Measurements from ENCODE around the gene ADAMTS12.

Gene ADAMTS12

DNA sequence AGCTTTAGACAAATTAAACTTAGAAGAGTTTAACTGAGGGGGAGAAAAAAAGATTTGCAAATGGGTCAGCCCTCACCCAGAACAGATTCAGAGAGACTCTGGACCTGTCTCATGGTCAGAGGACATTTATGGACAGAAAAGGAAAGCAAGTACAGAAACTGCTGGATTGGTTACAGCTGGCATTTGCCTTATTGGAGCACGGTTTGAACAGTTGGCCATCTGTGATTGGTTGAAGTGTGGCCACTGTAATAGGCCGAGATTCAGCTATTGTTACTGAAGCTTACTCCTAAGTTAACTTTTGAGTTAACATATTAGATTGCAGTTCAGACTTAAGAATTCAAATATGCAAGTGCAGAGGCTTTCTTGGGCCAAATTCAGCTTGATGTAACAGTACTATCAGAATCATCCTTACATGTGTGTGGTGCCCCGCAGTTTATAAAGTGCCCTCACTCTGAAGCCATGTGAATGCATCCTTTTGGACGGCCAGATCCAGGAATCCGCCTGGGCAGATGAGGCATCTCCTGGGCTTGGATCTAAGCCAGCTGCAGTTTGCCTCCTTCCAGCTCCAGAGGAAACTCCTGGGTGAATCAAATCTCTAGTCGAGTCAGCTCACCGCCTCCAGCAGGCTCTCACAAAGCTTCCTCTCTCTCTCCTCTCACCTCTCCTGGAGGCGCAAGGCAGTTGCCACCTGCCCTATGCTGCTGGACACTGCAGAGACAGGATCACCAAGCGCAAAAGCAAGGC, 165.2 kb downstream of the ADAMTS12 start:
- Mint-ChIP-seq H3K9me3 (no peaks in the 10 kb centered on the region), H3K4me3 (no peak overlapping the region), H3K36me3 (ENCODE audit: low read depth) (no peaks in the 10 kb centered on the region), H3K27ac (no peak overlapping the region), H3K4me1 (ENCODE audit: low read depth) (no peaks in the 10 kb centered on the region), H3K27me3 (no peaks in the 10 kb centered on the region)
- DNase-seq, result no peak

- Mint-ChIP-seq H3K9me3 (no peaks in the 10 kb centered on the region), H3K36me3 (ENCODE audit: low read depth) (no peaks in the 10 kb centered on the region), H3K4me3 (no peak overlapping the region), H3K4me1 (ENCODE audit: low read depth) (no peaks in the 10 kb centered on the region), H3K27me3 (no peaks in the 10 kb centered on the region), H3K27ac (no peak overlapping the region)
- no peak for DNase-seq
Observed at GRCh38 chr5:33725806-33726205, 166.0 kb downstream of the ADAMTS12 start.

- H3K36me3 Mint-ChIP-seq (ENCODE audit: low read depth), result no peaks in the 10 kb centered on the region
- H3K9me3 Mint-ChIP-seq, result no peaks in the 10 kb centered on the region
- H3K27ac Mint-ChIP-seq, result no peak overlapping the region
- no peak for DNase-seq
- H3K4me1 Mint-ChIP-seq (ENCODE audit: low read depth), result no peaks in the 10 kb centered on the region
- H3K27me3 Mint-ChIP-seq, result no peaks in the 10 kb centered on the region
- H3K4me3 Mint-ChIP-seq, result no peak overlapping the region
Observed at GRCh38 chr5:33721491-33722200, 170.1 kb downstream of the ADAMTS12 start.

DNA sequence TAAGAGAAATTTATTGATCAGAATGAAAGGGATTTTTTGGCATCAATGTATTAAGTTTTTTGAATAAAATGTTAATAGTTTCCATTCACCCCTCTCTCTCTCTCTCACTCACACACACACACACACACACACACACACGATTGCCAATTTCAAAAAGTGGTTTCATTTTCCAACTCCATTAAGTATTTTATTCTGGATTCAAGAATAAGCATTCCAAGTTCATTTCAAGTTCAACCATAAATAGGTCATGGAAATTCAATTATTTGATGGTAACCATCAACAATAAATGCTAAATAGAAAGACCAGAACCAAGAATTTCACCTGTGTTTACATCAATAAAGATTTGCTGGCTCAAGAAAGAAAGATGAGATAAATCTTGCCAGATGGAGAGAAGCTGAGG, 171.6 kb downstream of the ADAMTS12 start:
- H3K4me3 Mint-ChIP-seq, result no peak overlapping the region

DNA sequence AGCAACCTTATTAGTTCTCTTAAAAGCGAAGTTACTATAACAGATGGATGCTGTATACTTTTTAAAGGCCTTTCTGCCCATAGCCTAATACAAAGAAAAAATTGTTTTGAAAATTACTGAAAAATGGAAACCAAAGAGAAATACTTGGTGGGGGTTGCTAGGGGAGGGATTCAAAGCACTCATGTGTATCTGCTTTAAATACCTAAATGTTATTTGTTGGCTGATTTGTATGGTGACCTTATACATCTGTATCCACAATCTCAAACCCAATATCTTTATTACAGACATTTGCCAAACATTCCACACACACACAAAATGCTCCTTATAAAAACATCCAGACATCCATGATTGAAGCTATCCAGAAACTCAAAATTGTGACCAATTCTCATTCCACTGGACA, 172.0 kb downstream of the ADAMTS12 start:
- DNase-seq, result no peak
- Mint-ChIP-seq H3K27me3 (no peaks in the 10 kb centered on the region), H3K36me3 (ENCODE audit: low read depth) (no peaks in the 10 kb centered on the region), H3K27ac (no peak overlapping the region), H3K4me3 (no peak overlapping the region), H3K4me1 (ENCODE audit: low read depth) (no peaks in the 10 kb centered on the region), H3K9me3 (no peaks in the 10 kb centered on the region)

More for the DNA sequence above, 171.6 kb downstream of the ADAMTS12 start:
- Mint-ChIP-seq H3K27me3 (no peaks in the 10 kb centered on the region), H3K4me1 (ENCODE audit: low read depth) (no peaks in the 10 kb centered on the region), H3K9me3 (no peaks in the 10 kb centered on the region), H3K36me3 (ENCODE audit: low read depth) (no peaks in the 10 kb centered on the region), H3K27ac (no peak overlapping the region)
- no peak for DNase-seq

DNA sequence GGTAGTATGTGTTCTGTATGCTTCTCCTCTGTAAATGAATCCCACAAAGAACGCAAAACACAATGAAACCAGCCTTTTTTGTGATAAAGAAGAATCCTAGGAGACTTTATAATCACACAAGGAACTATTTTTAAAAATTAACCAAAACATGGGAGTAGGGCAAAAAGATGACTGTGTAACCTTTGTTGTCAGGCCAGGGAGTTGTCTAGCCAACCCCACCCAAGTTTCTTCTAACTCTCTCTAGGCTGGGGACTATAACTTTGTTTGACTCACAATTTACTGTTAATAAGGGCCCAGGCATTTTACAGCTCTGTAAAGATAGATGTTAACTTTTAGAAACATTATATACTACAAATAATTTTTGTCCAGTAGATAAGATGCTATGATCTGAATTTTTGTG, 176.1 kb downstream of the ADAMTS12 start:
- no peak overlapping the region for H3K27ac Mint-ChIP-seq
- no peak for DNase-seq
- peaks cover 5% of the 10 kb centered on the region for H3K9me3 Mint-ChIP-seq
- no peaks in the 10 kb centered on the region for H3K27me3 Mint-ChIP-seq
- no peaks in the 10 kb centered on the region for H3K36me3 Mint-ChIP-seq (ENCODE audit: low read depth)
- H3K4me3 Mint-ChIP-seq, result no peak overlapping the region
- H3K4me1 Mint-ChIP-seq (ENCODE audit: low read depth), result no peaks in the 10 kb centered on the region

GRCh38 chr5:33713136-33713765, 178.5 kb downstream of the ADAMTS12 start:
- Mint-ChIP-seq H3K9me3 (peaks cover 8% of the 10 kb centered on the region), H3K4me1 (ENCODE audit: low read depth) (no peaks in the 10 kb centered on the region), H3K27ac (no peak overlapping the region), H3K27me3 (no peaks in the 10 kb centered on the region), H3K4me3 (no peak overlapping the region), H3K36me3 (ENCODE audit: low read depth) (no peaks in the 10 kb centered on the region)
- no peak for DNase-seq

GRCh38 chr5:33712664-33713063, 179.1 kb downstream of the ADAMTS12 start:
- H3K36me3 Mint-ChIP-seq (ENCODE audit: low read depth), result no peaks in the 10 kb centered on the region
- H3K9me3 Mint-ChIP-seq, result peaks cover 13% of the 10 kb centered on the region
- no peaks in the 10 kb centered on the region for H3K27me3 Mint-ChIP-seq
- no peaks in the 10 kb centered on the region for H3K4me1 Mint-ChIP-seq (ENCODE audit: low read depth)
- DNase-seq, result no peak
- no peak overlapping the region for H3K4me3 Mint-ChIP-seq
- H3K27ac Mint-ChIP-seq, result no peak overlapping the region

DNA sequence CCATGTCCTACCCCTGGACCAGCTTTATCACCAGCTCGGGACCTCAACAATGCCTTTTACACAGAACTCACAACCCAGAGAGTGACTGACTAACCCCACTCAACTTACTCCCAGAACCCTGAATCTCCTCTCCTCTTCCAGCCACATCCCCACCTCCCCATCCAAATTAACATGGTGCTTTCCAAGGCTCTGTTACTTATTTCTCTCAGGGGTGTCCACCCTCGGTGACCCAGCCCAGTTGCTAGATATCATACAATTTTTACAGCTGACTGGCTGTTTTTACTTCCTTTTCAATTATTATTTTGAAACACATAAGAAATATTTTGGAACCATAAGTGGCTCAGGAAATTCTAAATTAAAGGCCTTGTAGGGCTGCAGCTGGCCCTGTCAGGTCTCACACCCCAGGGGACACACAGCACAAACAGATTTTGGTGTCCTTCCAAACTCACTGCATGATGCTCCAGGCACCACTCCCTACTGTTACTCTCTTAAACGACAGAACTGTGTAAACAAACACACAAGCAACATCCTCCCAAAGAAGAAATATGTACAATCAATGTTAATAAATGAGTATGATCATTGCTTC, 180.6 kb downstream of the ADAMTS12 start:
- H3K4me3 Mint-ChIP-seq, result no peak overlapping the region
- no peaks in the 10 kb centered on the region for H3K27me3 Mint-ChIP-seq
- DNase-seq, result no peak
- H3K27ac Mint-ChIP-seq, result no peak overlapping the region
- H3K9me3 Mint-ChIP-seq, result peaks cover 26% of the 10 kb centered on the region
- H3K4me1 Mint-ChIP-seq (ENCODE audit: low read depth), result no peaks in the 10 kb centered on the region
- no peaks in the 10 kb centered on the region for H3K36me3 Mint-ChIP-seq (ENCODE audit: low read depth)

DNA sequence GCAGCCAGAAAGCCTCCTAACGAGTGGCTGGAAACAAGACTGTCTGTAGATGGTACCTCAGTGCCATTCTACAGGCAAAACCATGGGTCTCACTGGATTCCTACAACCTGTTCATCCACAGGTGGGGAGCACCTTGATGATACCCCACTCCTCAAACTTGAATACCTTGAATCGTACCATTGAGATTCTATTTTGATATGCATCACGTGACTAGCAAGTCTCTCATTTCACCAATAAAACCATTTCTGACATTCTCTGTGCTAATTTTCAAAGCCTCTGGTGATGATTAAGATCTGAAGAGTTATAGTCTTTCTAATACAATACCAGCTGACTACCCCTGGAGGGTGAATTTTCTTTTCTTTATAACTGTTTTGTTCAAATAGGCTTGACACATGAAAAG, 188.9 kb downstream of the ADAMTS12 start:
- DNase-seq, result no peak
- H3K9me3 Mint-ChIP-seq, result peaks cover 20% of the 10 kb centered on the region
- H3K36me3 Mint-ChIP-seq (ENCODE audit: low read depth), result no peaks in the 10 kb centered on the region
- H3K27me3 Mint-ChIP-seq, result no peaks in the 10 kb centered on the region
- no peaks in the 10 kb centered on the region for H3K4me1 Mint-ChIP-seq (ENCODE audit: low read depth)
- no peak overlapping the region for H3K4me3 Mint-ChIP-seq
- no peak overlapping the region for H3K27ac Mint-ChIP-seq

DNA sequence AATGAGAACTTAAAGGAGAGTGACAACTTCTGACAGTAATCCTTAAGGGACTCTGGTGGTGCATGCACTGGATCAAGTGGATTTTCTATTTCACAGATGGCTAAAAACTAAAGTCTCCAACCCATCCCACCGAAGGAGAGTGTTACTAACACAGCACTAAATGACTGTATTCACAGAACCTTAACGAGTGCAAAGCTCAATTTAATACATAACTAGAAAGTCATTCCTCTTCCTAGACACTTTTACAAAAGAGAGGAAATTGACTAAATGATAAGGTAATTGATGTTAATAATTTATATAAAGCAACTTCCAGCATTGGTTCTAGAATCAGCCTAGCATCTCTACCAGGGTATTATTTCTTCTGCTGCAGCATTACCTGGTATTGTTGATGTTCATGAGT, 189.8 kb downstream of the ADAMTS12 start:
- Mint-ChIP-seq H3K9me3 (peaks cover 12% of the 10 kb centered on the region), H3K27me3 (no peaks in the 10 kb centered on the region), H3K27ac (no peak overlapping the region), H3K4me3 (no peak overlapping the region), H3K4me1 (ENCODE audit: low read depth) (no peaks in the 10 kb centered on the region), H3K36me3 (ENCODE audit: low read depth) (no peaks in the 10 kb centered on the region)
- DNase-seq, result no peak

GRCh38 chr5:33701251-33701650, 190.5 kb downstream of the ADAMTS12 start:
- peaks cover 5% of the 10 kb centered on the region for H3K9me3 Mint-ChIP-seq
- H3K27ac Mint-ChIP-seq, result no peak overlapping the region
- H3K36me3 Mint-ChIP-seq (ENCODE audit: low read depth), result no peaks in the 10 kb centered on the region
- no peaks in the 10 kb centered on the region for H3K4me1 Mint-ChIP-seq (ENCODE audit: low read depth)
- H3K4me3 Mint-ChIP-seq, result no peak overlapping the region
- H3K27me3 Mint-ChIP-seq, result no peaks in the 10 kb centered on the region
- no peak for DNase-seq

GRCh38 chr5:33696411-33696810, 195.4 kb downstream of the ADAMTS12 start:
- peaks cover 6% of the 10 kb centered on the region for H3K9me3 Mint-ChIP-seq
- H3K36me3 Mint-ChIP-seq (ENCODE audit: low read depth), result no peaks in the 10 kb centered on the region
- H3K27me3 Mint-ChIP-seq, result no peaks in the 10 kb centered on the region
- DNase-seq, result no peak
- H3K27ac Mint-ChIP-seq, result no peak overlapping the region
- no peaks in the 10 kb centered on the region for H3K4me1 Mint-ChIP-seq (ENCODE audit: low read depth)
- no peak overlapping the region for H3K4me3 Mint-ChIP-seq

- H3K36me3 Mint-ChIP-seq (ENCODE audit: low read depth), result no peaks in the 10 kb centered on the region
Observed at GRCh38 chr5:33692980-33693379, 198.8 kb downstream of the ADAMTS12 start.

DNA sequence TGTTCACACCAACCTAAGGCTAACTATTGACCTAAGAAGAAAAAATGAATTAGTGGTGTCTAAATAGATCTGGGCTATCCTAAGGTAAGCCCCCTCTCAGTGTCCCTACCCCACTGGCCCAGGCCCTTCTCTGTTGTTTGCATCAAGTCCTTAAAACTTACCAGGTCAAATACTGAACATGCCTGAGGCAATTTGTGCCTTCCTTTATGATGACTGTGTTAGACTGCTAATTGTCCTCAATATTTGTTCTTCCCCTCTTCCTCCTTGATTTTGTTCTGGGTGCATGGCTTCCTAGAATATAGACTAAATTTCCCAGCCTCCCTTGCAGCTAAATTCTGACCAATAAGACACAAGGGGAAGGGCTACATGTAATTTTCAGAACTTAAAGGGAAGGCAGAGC, 199.9 kb downstream of the ADAMTS12 start:
- Mint-ChIP-seq H3K27me3 (no peaks in the 10 kb centered on the region), H3K36me3 (ENCODE audit: low read depth) (no peaks in the 10 kb centered on the region), H3K27ac (no peak overlapping the region), H3K9me3 (peaks cover 6% of the 10 kb centered on the region), H3K4me3 (no peak overlapping the region), H3K4me1 (ENCODE audit: low read depth) (no peaks in the 10 kb centered on the region)
- no peak for DNase-seq

More at GRCh38 chr5:33692980-33693379, 198.8 kb downstream of the ADAMTS12 start:
- Mint-ChIP-seq H3K27ac (no peak overlapping the region), H3K27me3 (no peaks in the 10 kb centered on the region), H3K4me1 (ENCODE audit: low read depth) (no peaks in the 10 kb centered on the region), H3K9me3 (peaks cover 6% of the 10 kb centered on the region), H3K4me3 (no peak overlapping the region)
- no peak for DNase-seq
